K562 (cell line): ENCODE results near the gene ARHGAP29. TPM values are rescaled to one million over a fixed set of nuclear protein-coding genes. Genes with fewer than 3 reads are reported as not detected.

Source experiments
- ATAC-seq: fragments of 200-7000 bp; cut with Tn5 transposase; 3 replicates; pipeline ENCODE4 v1.9.1; 2020; ENCODE audit warnings: moderate library complexity
- BruUV-seq: library from RNA; stranded (reverse); fragments of 400-500 nt; replicated peaks from 2 replicates; lab custom pipeline; 2021; lab: Mats Ljungman, UMichigan
- CTCF ChIA-PET: fragments of 300-600 bp; formaldehyde crosslinking; extraction: SDS; loops from one replicate; lab custom pipeline; 2021; ENCODE audit warnings: low intra/inter-chr PET ratio; lab: Yijun Ruan, JAX
- POLR2A ChIA-PET: fragments of 300-600, 350-650 bp; sonication (Branson Sonifier 250); formaldehyde crosslinking; extraction: SDS; loops from one replicate; lab custom pipeline; 2021; ENCODE audit warnings: antibody characterized with exemption, inconsistent platforms; lab: Yijun Ruan, JAX
- DNase-seq, 4 experiments: peaks; one replicate each; pipeline versions ENCODE4 v3.0.0 to v3.0.0-alpha.2; 2011 to 2018; ENCODE audit warnings: low spot score in 3 of 4, mixed read lengths in 3 of 4; ENCODE audit errors: extremely low read depth in 1 of 4
- FAIRE-seq: peaks from 2 replicates; lab custom pipeline; 2011; peaks lifted over from hg19 to GRCh38; lab: Jason Lieb, UNC
- H2AFZ ChIP-seq: 2 replicates; pipeline ENCODE4 v1.6.0; 2011; ENCODE audit warnings: low read depth, low read length, control low read depth, inconsistent platforms
- H3K27ac ChIP-seq: fragments of 200-600 bp; 3 replicates; pipeline ENCODE4 v1.8.0; 2011; ENCODE audit warnings: low read depth, mild to moderate bottlenecking, control low read depth, inconsistent platforms, low read length, moderate library complexity, mixed read lengths; ENCODE audit errors: extremely low read depth
- H3K27me3 ChIP-seq, 2 experiments: fragments of 300-600 bp in 1 of 2; 2 replicates in 1 of 2; 3 replicates in 1 of 2; pipeline versions ENCODE4 v1.6.0 to v1.8.0; 2011; ENCODE audit warnings: inconsistent platforms in 2 of 2, low read length in 2 of 2, mild to moderate bottlenecking in 1 of 2, mixed read lengths in 1 of 2, moderate library complexity in 1 of 2; ENCODE audit not compliant: control insufficient read depth in 2 of 2, insufficient read depth in 2 of 2
- H3K36me3 ChIP-seq: fragments of 300-600 bp; 3 replicates; pipeline ENCODE4 v1.8.0; 2011; ENCODE audit warnings: mild to moderate bottlenecking, low read length, inconsistent platforms; ENCODE audit not compliant: control insufficient read depth, insufficient read depth
- H3K4me1 ChIP-seq, 2 experiments: fragments of 200-600 bp in 1 of 2; replicated peaks in 1 of 2; 2 replicates in 1 of 2; 3 replicates in 1 of 2; pipeline versions ENCODE4 v1.5.1 to v1.8.0; 2011; ENCODE audit warnings: inconsistent platforms in 2 of 2, low read length in 2 of 2, mild to moderate bottlenecking in 1 of 2, mixed read lengths in 1 of 2, moderate library complexity in 1 of 2; ENCODE audit not compliant: control insufficient read depth in 2 of 2, insufficient read depth in 2 of 2
- H3K4me2 ChIP-seq: 2 replicates; pipeline ENCODE4 v1.6.1; 2011; ENCODE audit warnings: low read length, control low read depth, inconsistent platforms, mixed read lengths; ENCODE audit not compliant: insufficient read depth
- H3K4me3 ChIP-seq: fragments of 200-600 bp; sonication (generic), shearing (Covaris generic); 2 replicates; pipeline ENCODE4 v1.5.1; 2016; ENCODE audit warnings: control low read depth, inconsistent platforms
- H3K79me2 ChIP-seq: fragments of 200-600 bp; 3 replicates; pipeline ENCODE4 v1.8.0; 2011; ENCODE audit warnings: low read length, inconsistent platforms; ENCODE audit not compliant: control insufficient read depth, insufficient read depth
- H3K9ac ChIP-seq, 2 experiments: 2 replicates each; pipeline versions ENCODE4 v1.6.0 to v1.6.1; 2011; ENCODE audit warnings: low read depth in 2 of 2, low read length in 2 of 2, control low read depth in 1 of 2, inconsistent platforms in 1 of 2, mild to moderate bottlenecking in 1 of 2, mixed read lengths in 1 of 2; ENCODE audit not compliant: insufficient read depth in 1 of 2
- H3K9me1 ChIP-seq: one replicate; pipeline ENCODE4 v1.6.0; 2011; ENCODE audit warnings: inconsistent platforms, mild to moderate bottlenecking, low read length, moderate library complexity; ENCODE audit not compliant: control insufficient read depth, insufficient read depth
- H3K9me3 ChIP-seq: replicated peaks from 2 replicates; pipeline ENCODE4 v1.5.1; 2011; ENCODE audit warnings: low read depth, low read length, inconsistent platforms; ENCODE audit not compliant: control insufficient read depth, insufficient read depth
- H4K20me1 ChIP-seq: replicated peaks from 2 replicates; pipeline ENCODE4 v1.6.1; 2011; ENCODE audit warnings: low read length, inconsistent platforms, mixed read lengths; ENCODE audit not compliant: control insufficient read depth, insufficient read depth
- ASH1L ChIP-seq: fragments of 450-650 bp; IDR thresholded peaks from 2 replicates; pipeline ENCODE4 v1.6.1; 2018; ENCODE audit warnings: borderline replicate concordance, mild to moderate bottlenecking, low read depth; ENCODE audit not compliant: partially characterized antibody
- BRD9 ChIP-seq: fragments of 450-650 bp; IDR thresholded peaks from 2 replicates; pipeline ENCODE4 v1.6.1; 2018; ENCODE audit warnings: low read depth; ENCODE audit not compliant: partially characterized antibody
- GTF3C2 ChIP-seq: IDR thresholded peaks from 3 replicates; pipeline ENCODE4 v1.6.1; 2011; ENCODE audit warnings: borderline replicate concordance, mild to moderate bottlenecking, moderate library complexity; ENCODE audit not compliant: insufficient read length; ENCODE audit errors: extremely low read depth
- NFXL1 ChIP-seq: fragments of 450-650 bp; formaldehyde crosslinking; IDR thresholded peaks from 2 replicates; pipeline ENCODE4 v1.4.0; 2021; ENCODE audit warnings: mild to moderate bottlenecking
- NRF1 ChIP-seq, 2 experiments: fragments of 450-650 bp; IDR thresholded peaks in 1 of 2; conservative IDR thresholded peaks in 1 of 2; 2 replicates each; pipeline ENCODE4 v1.6.1; 2014; ENCODE audit warnings: mild to moderate bottlenecking in 2 of 2
- PTTG1 ChIP-seq: fragments of 450-650 bp; IDR thresholded peaks from 2 replicates; pipeline ENCODE4 v1.6.1; 2016; ENCODE audit warnings: low read depth, mild to moderate bottlenecking, missing genetic modification characterization, missing compliant biosample characterization
- SMAD1 ChIP-seq: fragments of 150-350 bp; IDR thresholded peaks from 2 replicates; pipeline ENCODE4 v1.6.1; 2014; ENCODE audit warnings: low read length, low read depth; ENCODE audit not compliant: partially characterized antibody
- SMARCE1 ChIP-seq: fragments of 450-650 bp; IDR thresholded peaks from 2 replicates; pipeline ENCODE4 v1.7.1; 2016; ENCODE audit warnings: mild to moderate bottlenecking
- TEAD2 ChIP-seq: fragments of 450-650 bp; IDR thresholded peaks from 2 replicates; pipeline ENCODE4 v1.6.1; 2016; ENCODE audit warnings: missing genetic modification characterization, control low read depth, missing compliant biosample characterization
- THAP12 ChIP-seq: fragments of 250-450 bp; sonication (Bioruptor Pico); IDR thresholded peaks from 2 replicates; pipeline ENCODE4 v1.9.0; 2021; ENCODE audit warnings: mild to moderate bottlenecking, inconsistent platforms
- THRB ChIP-seq: fragments of 450-650 bp; formaldehyde crosslinking; conservative IDR thresholded peaks from 2 replicates; pipeline ENCODE4 v1.4.0; 2022; ENCODE audit warnings: mild to moderate bottlenecking, missing genetic modification characterization
- U2AF2 ChIP-seq: fragments of 200-400 bp; formaldehyde crosslinking; optimal IDR thresholded peaks from 2 replicates; pipeline ENCODE3; 2017; ENCODE audit warnings: low read depth, mild to moderate bottlenecking, low read length
- VEZF1 ChIP-seq: fragments of 200-800 bp; sonication (Bioruptor generic); IDR thresholded peaks from 2 replicates; pipeline ENCODE4 v1.6.1; 2017; ENCODE audit warnings: missing genetic modification characterization, missing compliant biosample characterization
- ZNF24 ChIP-seq: fragments of 450-650 bp; IDR thresholded peaks from 2 replicates; pipeline ENCODE4 v1.6.1; 2016
- ZNF785 ChIP-seq: fragments of 250-450 bp; sonication (Bioruptor Pico); IDR thresholded peaks from 2 replicates; pipeline ENCODE4 v1.4.0; 2020; ENCODE audit warnings: mild to moderate bottlenecking
- WGBS: fragments of 100-300 bp; shearing (Covaris generic); methylation state at CpG from one replicate; pipeline ENCODE4 v1.1.6; 2016; ENCODE audit warnings: low coverage, mixed read lengths; ENCODE audit not compliant: insufficient coverage; ENCODE audit errors: missing lambda C conversion rate; 5-methylcytosine and 5-hydroxymethylcytosine counted together
- in situ Hi-C: fragments of 300-500 bp; cut with MboI; formaldehyde crosslinking; loops from 4 replicates; pipeline ENCODE4 v1.15.0; 2018; ENCODE audit warnings: inconsistent platforms, mixed read lengths
- intact Hi-C: fragments of 100-400 bp; cut with micrococcal nuclease; formaldehyde crosslinking; loops from 2 replicates; pipeline ENCODE4 v1.14.2; 2022
- polyA plus RNA-seq, 8 experiments: library from polyadenylated mRNA; depleted of rRNA in 4 of 8; stranded (reverse) in 5 of 8; unstranded in 3 of 8; fragments of >200 nt; fragmentation: Nextera tagmentation in 2 of 8; fragmentation: Illumina TruSeq in 1 of 8; extraction: Ambion mirVana in 2 of 8; extraction: Trizol in 1 of 8; gene quantifications; 2 replicates each; pipeline versions ENCODE4 v1.2.1 to v1.2.3, GENCODE V29; 2011 to 2014; ENCODE audit warnings: inconsistent platforms in 1 of 8, missing spikeins in 1 of 8
- total RNA-seq, 7 experiments: library from RNA; depleted of rRNA in 6 of 7; stranded (reverse); fragments of >200 nt in 6 of 7; fragmentation: Illumina TruSeq in 2 of 7; extraction: Trizol in 2 of 7; gene quantifications; 2 replicates each; pipeline versions ENCODE4 v1.2.1 to v1.2.3, GENCODE V29; 2011 to 2021; ENCODE audit warnings: low replicate concordance in 1 of 7

Gene ARHGAP29
- total and polyA plus RNA-seq, 9 of the 15 experiments (the other 6 are each of a cell fraction or from before 2014, with no cell fraction given) = under 0.01 to 0.13 (median 0.02) TPM; not detected in 5

DNA sequence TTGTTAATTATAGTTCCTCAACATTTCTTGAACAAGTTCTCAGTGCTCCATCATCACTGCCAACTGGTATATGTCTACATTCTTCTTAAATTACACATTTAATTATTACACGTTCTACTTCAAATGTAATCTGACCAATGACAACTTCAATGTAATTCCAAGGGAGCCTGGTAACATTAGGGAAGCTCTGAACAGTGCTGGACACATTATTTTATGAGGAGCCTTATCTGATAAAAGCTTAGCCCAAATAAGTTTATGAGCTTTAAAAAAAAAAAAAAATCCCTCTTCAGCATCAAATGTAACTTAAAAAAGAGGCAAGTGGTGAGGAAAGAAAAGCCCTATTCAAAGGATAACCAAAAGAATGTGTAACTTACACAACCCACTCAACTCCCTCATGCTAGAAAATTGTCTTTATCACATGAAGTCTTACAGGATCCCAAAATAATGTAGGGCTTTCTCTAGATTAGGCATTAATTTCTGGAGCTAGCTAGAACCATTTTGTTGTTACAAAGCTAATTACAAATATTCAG lies 81.2 kb downstream of the ARHGAP29 start:
- no TSS peak for BruUV-seq
- POLR2A ChIA-PET = no interaction called here
- FAIRE-seq (no peak), ATAC-seq (no peak), DNase-seq (no peak)
- Histone ChIP-seq H3K27me3 (peaks cover 0 to 6% of the 10 kb centered on the region in 2 experiments; a peak in 2 of 5 replicates), H3K4me1 (no peaks in the 10 kb centered on the region), H3K9me3 (no peaks in the 10 kb centered on the region), H3K27ac (no peak overlapping the region), H3K36me3 (no peaks in the 10 kb centered on the region), H3K9me1 (no peaks in the 10 kb centered on the region), H3K79me2 (no peaks in the 10 kb centered on the region), H4K20me1 (no peaks in the 10 kb centered on the region), H3K9ac (no peak overlapping the region), H3K4me2 (no peak overlapping the region), H2AFZ (no peak overlapping the region), H3K4me3 (no peak overlapping the region)
- 0% methylated on average over 1 of the region's 1 CpG for WGBS
- CTCF ChIA-PET = no interaction called here
- intact Hi-C loops = no loop called here
- in situ Hi-C loops = no loop called here
- TF ChIP-seq GTF3C2 (no peak), U2AF2 (no peak), THAP12 (CRISPR knock-in tag) (no peak), SMAD1 (no peak), VEZF1 (CRISPR knock-in tag) (no peak), ZNF24 (no peak), ZNF785 (CRISPR knock-in tag) (no peak), NRF1 (conservative IDR thresholded peaks at IDR 0.05 in 1 of 2, IDR thresholded peaks at IDR 0.05 in 1 of 2) (no peak), THRB (CRISPR knock-in tag) (no peak), PTTG1 (no peak), TEAD2 (tag) (no peak), BRD9 (no peak), NFXL1 (CRISPR knock-in tag) (no peak), SMARCE1 (no peak), ASH1L (no peak)
